GM21825 (cell line): Measurements from ENCODE around the gene KRT33B.
"Not testable (repeated sequence)": the region's sequence is repeated elsewhere in the genome, so short reads cannot be mapped to it uniquely, and the experiment has no call there.

ENCODE experiments used
- ATAC-seq: cut with Tn5 transposase; IDR thresholded peaks from one replicate; pipeline ENCODE4 v1.9.1; 2021; ENCODE audit warnings: mild to moderate bottlenecking, moderate library complexity; ENCODE audit not compliant: unreplicated experiment

KRT33B gene

DNA sequence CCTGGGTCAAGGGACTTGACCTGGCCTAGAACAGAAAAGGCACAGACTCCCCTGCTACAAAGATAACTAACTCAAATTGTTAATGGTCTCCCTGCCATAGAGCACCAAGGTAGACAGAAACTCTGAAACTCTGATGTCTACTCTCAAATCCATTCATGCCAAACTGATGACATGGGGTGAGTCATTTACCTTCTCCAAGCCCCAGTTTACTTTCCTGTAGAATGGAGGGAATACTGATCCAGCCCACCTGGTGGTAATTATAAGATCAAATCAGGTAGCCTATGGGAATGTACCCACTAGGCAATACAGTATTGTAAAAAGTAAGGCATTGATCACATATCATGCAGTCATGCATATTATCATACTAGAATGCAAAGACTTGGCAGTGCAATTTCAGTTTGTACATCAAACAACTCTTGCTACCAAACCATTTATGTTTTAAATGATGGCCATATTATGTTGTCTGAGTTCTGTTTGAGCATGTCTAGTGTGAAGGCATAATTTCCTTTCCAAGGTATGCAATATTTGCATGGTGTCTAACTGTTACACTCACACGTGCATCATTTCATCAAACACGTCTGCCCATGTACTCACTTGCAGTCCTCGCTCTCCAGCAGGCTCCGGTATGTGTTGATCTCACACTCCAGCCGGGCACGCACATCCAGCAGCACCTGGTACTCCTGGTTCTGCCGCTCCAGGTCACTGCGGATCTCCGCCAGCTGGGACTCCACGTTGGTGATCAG, 24.8 kb upstream of the KRT33B start:
- ATAC-seq = no peak

GRCh38 chr17:41393826-41394225, 24.2 kb upstream of the KRT33B start:
- ATAC-seq = no peak

DNA sequence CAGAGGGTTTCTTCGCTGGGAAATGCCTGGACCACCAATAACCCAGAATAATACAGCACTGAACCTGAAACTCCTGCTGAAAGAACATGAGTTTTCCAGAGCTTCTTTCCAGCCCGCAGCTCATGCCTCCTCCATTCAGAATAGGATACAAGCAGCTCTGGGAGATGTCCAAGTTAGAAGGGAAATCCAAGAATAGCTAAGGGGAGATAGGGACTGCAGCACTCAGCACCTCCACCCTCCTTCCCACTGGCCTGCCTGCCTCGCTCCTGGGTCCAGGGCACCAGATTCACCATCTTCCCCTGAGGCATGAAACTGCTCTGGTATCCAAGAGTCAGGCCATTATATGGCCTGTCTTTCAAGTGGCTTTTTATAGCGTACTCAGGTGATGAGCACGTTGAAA, 23.7 kb upstream of the KRT33B start:
- no peak for ATAC-seq

GRCh38 chr17:41392278-41392677, 22.7 kb upstream of the KRT33B start:
- no peak for ATAC-seq

DNA sequence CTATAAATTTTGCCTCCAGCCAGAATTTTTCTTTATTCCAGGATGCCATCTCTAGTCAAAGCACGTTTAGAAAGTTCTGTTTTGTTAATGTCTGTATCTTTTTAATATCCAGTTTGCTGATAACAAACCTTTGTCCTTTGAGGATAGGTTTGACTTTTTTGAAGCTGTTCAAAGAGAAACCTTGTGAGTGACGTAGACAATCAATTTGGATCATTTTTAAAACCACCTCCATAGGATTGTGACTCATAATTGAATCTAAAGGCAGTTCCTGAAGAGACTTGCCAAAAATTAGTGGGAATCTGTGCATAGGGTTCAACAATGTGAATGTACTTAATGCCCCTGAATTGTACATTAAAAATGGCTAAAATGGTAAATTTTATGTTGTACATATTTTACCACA, 21.9 kb upstream of the KRT33B start:
- no peak for ATAC-seq

GRCh38 chr17:41390411-41390938, 20.9 kb upstream of the KRT33B start:
- ATAC-seq = no peak

DNA sequence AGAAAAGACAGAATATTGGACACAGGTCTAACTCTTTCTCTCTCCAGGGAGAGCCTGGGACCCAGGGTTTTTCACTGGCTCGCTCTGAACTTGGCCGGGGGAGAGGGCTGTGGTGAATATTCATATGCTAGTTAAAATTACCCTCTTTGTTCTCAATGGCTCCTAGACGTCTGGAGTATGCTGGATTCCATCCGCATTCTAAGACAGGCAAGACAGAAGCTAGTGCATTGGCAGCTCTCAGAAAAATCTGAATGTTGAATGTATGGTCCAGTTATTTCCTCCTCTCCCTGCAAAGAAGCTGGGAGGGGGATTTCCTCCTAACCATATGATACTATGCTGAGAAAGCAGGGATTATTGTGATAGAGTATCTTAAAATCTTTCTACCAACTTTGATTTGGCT, 18.1 kb upstream of the KRT33B start:
- no peak for ATAC-seq

- no peak for ATAC-seq
These were observed 16.6 kb upstream of the KRT33B start for GRCh38 chr17:41386227-41386626.

DNA sequence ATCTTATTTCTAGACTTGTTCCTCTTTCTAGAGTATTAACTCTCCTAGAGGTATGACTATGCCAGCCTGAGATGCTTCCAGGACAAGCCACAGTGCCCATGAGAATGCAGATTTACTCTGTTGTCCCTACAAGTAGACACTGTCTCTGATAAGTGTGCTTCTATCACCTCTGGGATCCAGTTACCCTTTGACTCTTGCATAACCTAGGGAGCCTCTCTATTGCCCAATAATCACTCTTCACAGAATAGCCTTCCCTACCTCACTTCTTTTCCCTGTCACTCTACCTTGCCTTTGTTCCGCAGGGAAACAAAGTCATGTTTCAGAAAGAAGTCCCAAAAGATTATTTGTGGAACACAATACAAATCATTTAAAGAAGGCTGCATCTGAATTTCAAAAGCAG, 14.1 kb upstream of the KRT33B start:
- ATAC-seq = no peak

DNA sequence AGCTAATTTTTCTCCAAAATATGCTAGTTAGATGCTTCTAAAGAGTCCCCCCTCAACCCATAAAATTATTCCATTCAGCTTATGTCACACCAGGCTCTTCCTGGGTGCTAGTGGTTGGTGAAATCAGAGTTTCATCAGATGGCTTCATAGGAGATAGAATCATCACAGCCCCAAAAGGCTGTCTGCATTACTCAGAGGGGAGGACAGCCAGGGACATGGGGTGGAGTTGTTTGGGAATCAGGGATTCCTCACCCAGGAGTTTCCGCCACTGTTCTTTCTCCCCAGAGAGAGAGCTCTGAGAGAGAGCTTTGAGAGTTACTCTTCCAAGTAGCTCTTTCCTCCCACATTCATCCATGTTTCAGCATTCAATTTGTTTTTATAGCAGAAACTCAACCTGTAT, 12.8 kb upstream of the KRT33B start:
- no peak for ATAC-seq

- ATAC-seq = not testable (repeated sequence)
These were observed 12.3 kb upstream of the KRT33B start, which contains the start of gene KRT34 for GRCh38 chr17:41381943-41382342. Gene KRT34, minus strand, starts transcription at chr17:41382306. Its CDS starts 60 bp downstream, at chr17:41382246.

DNA sequence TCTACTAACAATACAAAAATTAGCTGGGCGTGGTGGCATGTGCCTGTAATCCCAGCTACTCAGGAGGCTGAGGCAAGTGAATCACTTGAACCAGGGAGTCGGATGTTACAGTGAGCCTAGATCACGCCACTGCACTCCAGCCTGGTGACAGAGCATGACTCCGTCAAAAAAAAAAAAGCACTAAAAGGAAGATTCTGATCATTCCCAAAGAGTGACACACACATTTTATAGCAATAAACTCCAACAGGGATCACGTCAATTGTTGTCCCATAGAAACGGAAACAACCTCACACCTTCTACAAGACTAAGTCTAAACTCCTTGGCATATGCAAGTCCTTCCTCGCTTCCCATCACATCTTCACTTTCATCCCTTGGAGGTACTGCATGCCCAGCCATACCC, 10.5 kb upstream of the KRT33B start:
- ATAC-seq = not testable (repeated sequence)

- ATAC-seq = no peak
These were observed 7.9 kb upstream of the KRT33B start for GRCh38 chr17:41377546-41377945.

DNA sequence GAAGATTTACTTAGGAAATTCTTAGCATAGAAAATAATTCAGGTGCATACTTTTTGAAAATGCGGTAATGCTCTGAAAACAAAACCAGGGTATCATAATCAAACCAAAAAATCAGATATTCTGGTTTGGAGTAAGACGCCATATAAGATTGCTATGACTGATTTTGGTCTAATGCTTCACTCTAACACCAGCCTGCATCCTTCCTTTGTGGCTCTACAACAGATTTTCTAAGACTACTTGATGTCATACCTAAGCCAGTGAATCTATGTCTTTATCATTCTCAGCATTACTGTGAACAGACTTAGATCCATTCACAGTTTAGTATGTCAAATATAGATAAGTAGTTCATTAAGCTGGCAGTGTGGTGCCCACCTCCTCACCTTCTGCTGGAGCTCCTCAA, 590 bp downstream of the KRT33B start:
- ATAC-seq = no peak

DNA sequence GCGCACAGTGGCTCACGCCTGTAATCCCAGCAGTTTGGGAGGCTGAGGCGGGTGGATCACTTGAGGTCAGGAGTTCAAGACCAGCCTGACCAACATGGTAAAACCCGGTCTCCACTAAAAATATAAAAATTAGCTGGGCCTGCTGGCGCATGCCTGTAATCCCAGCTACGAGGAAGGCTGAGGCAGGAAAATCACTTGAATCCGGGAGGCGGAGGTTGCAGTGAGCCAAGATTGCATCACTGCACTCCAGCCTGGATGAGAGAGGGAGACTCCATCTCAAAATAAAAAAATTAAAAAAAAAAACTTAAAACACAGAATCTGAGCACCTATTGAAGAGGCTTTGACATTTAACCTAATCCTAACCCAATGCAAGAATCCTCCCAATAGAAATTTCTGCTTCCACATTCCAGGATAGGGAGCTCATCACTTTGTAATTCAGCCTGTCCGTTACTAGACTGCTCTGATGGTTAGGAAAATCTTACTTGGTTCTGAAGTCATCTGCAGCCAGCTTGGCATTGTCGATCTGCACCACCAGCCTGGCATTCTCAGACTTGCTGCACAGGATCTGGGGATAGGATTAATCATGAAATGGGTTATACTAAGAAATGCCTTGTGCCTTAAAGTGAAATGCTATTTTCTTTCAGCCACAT, 2.1 kb downstream of the KRT33B start:
- no peak for ATAC-seq

DNA sequence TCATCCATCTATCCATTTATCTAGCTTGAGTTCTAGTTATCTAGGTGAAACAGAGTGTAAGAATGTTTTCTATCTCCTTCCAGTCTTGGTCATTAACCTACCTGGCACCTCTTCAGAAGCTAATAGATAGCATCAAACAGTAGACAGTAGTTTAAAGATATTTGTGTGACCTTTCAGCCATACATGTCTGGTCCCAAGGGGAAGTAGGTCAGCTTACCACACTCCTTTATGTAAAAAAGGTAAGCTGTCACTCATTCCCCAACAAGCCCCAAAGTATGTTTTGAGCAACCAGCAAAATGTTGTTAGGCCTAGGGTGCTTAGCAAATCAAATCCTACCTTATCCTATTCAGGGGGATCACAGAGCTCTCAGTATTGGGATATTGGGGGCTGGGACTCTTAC, 3.5 kb downstream of the KRT33B start:
- ATAC-seq = no peak

GRCh38 chr17:41363881-41364280, 5.7 kb downstream of the KRT33B start:
- ATAC-seq = no peak

DNA sequence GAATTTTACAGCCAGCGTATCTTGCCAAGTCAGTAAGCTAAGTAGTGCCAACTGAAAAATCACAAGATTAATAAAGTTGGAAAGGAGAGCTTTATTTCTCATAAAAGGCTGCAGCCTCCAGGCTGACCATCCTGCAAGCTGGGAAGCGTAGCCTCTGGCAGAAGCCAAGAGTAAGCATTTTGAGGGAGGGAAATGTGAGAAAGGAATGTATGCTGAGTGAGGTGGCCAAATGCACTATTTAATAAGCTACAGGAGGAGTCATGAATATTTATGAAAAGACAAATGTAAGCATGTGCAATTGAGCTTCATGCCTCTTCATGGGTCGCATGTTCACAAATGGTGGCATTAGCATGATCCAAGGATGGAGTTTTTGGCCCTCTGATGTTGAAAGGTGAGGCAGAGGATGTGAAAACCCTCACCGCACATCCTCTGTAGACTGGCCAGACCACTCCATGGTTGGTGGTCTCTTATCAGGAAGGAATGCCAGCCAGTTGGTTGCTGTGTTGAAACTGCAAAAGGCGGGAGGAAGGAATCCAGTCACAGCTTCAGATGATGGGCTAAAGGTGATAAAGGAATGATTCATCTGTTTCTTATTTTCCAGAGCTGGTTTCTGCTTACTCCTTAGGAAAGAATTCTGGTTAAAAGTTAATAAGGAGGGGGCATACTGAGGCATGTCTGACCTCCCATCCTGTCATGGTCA, 9.2 kb downstream of the KRT33B start:
- no peak for ATAC-seq

DNA sequence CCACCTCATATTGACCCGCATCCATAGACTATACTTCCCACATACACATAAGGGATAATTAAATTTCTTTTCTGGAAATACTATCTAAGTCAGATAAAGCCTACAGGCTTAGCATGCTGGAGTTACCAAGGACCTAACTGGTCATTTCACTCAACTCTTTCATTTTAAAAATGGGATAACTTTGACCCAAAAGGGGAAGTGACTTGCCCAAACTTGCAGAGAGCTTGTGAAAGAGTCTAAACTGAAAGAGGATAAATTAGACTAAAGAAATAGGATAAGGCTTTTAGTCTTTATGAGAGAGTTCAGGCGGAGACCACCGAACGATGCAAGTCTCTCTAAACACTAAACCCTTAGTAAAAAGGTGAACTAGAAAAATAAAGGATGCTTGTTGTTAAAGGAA, 15.1 kb downstream of the KRT33B start:
- no peak for ATAC-seq

DNA sequence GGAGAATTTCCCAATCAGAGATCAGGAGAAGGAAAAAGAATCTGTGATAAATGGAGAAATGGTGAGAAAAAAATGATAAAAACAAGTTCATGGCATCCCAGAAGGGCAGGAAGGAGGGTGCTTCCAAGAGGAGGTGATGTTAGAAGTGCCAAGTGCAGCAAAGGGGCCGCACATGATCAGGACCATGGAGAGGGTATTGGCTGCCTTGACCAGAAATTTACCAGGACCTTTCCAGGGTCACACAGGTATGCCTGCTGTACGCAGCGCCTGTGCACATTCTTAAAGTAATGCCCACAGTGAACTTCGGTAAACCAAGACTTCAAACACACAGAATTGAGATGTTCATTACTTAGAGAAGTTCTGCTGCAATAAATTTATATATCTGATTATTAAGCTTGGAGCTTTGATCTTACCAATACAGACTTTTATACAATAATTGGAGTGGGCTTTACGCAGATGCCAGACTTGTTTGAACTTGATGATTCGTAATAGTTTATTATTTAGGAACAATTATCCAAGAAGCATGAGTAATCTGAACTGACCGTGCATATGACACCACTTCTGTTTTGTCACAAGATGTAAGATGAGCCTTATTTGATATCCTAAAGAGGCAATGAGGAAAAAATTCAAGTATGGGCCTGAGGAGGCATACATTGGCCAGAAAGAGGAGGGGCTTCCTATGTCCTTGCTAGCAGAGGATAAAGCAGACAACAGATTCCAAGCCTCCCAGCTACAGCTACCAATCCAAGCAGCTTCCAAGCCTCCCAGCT, 16.8 kb downstream of the KRT33B start:
- no peak for ATAC-seq

- no peak for ATAC-seq
These were observed 18.4 kb downstream of the KRT33B start for GRCh38 chr17:41351177-41351576.
